Activated CD8-positive, alpha-beta T cell treated with anti-CD3 and anti-CD28 coated beads, Interleukin-2, amount 10 ng/mL, durations not matched to agents 7 days and 5 days (primary cell): ENCODE data around the gene AOPEP. TPM values are rescaled to one million over a fixed set of nuclear protein-coding genes. Genes with fewer than 3 reads are reported as not detected.

Source experiments
- ATAC-seq: fragments of 150-1000 bp; cut with Tn5 transposase; one replicate; pipeline ENCODE4 v1.10.0; 2021; ENCODE audit warnings: moderate library complexity
- CTCF ChIA-PET: fragments of 350-600 bp; sonication (Branson Sonifier 250); formaldehyde crosslinking; loops from one replicate; lab custom pipeline; 2021; ENCODE audit warnings: antibody characterized with exemption; lab: Charles Lee
- POLR2A ChIA-PET: fragments of 350-600 bp; sonication (Branson Sonifier 250); formaldehyde crosslinking; loops from one replicate; lab custom pipeline; 2021; ENCODE audit warnings: antibody characterized with exemption; lab: Charles Lee
- DNase-seq: peaks from one replicate; pipeline ENCODE4 v3.0.0-alpha.2; 2020
- H3K27ac Mint-ChIP-seq: one replicate; pipeline ENCODE4 v1.8.0; 2021; ENCODE audit warnings: mild to moderate bottlenecking, mixed read lengths
- H3K27me3 Mint-ChIP-seq: one replicate; pipeline ENCODE4 v1.8.0; 2021; ENCODE audit warnings: low read depth, mixed read lengths
- H3K36me3 Mint-ChIP-seq: one replicate; pipeline ENCODE4 v1.8.0; 2021; ENCODE audit warnings: low read depth, mixed read lengths
- H3K4me1 Mint-ChIP-seq: one replicate; pipeline ENCODE4 v1.8.0; 2021; ENCODE audit warnings: low read depth, mixed read lengths
- H3K4me3 Mint-ChIP-seq: one replicate; pipeline ENCODE4 v1.8.0; 2021; ENCODE audit warnings: mild to moderate bottlenecking, mixed read lengths
- H3K9me3 Mint-ChIP-seq: one replicate; pipeline ENCODE4 v1.8.0; 2022; ENCODE audit warnings: mixed read lengths; ENCODE audit not compliant: insufficient read depth
- total RNA-seq, 2 experiments: library from RNA; stranded (reverse); gene quantifications; one replicate each; pipeline ENCODE4 v1.2.3, GENCODE V29; 2021

Gene AOPEP
- total RNA-seq, 2 experiments from 2014 or later: 7.2 to 8.9 TPM

GRCh38 chr9:94899464-94900221, 173.1 kb downstream of the AOPEP start:
- Mint-ChIP-seq H3K9me3 (no peaks in the 10 kb centered on the region), H3K36me3 (no peaks in the 10 kb centered on the region), H3K4me1 (no peaks in the 10 kb centered on the region), H3K27ac (no peak overlapping the region), H3K27me3 (no peaks in the 10 kb centered on the region), H3K4me3 (no peak overlapping the region)
- ChIA-PET CTCF (no interaction called here), POLR2A (no interaction called here)
- ATAC-seq (no peak), DNase-seq (no peak)

- POLR2A ChIA-PET: no interaction called here
- DNase-seq: no peak
- no peaks in the 10 kb centered on the region for H3K27me3 Mint-ChIP-seq
- H3K36me3 Mint-ChIP-seq: no peaks in the 10 kb centered on the region
- no peak overlapping the region for H3K4me3 Mint-ChIP-seq
- H3K27ac Mint-ChIP-seq: no peak overlapping the region
- CTCF ChIA-PET: no interaction called here
- ATAC-seq: no peak
- H3K9me3 Mint-ChIP-seq: no peaks in the 10 kb centered on the region
- H3K4me1 Mint-ChIP-seq: no peaks in the 10 kb centered on the region
Observed at GRCh38 chr9:94900222-94901018, 173.9 kb downstream of the AOPEP start.

- Mint-ChIP-seq H3K4me3 (no peak overlapping the region), H3K27me3 (no peaks in the 10 kb centered on the region), H3K36me3 (no peaks in the 10 kb centered on the region), H3K27ac (no peak overlapping the region), H3K9me3 (no peaks in the 10 kb centered on the region), H3K4me1 (no peaks in the 10 kb centered on the region)
- DNase-seq: no peak
- CTCF ChIA-PET: no interaction called here
- POLR2A ChIA-PET: no interaction called here
- no peak for ATAC-seq
Observed at GRCh38 chr9:94901019-94901363, 174.5 kb downstream of the AOPEP start.

- no peak overlapping the region for H3K4me3 Mint-ChIP-seq
- no peaks in the 10 kb centered on the region for H3K27me3 Mint-ChIP-seq
- no peaks in the 10 kb centered on the region for H3K4me1 Mint-ChIP-seq
- CTCF ChIA-PET: interaction anchor here (0.6 kb wide), 1 partner anchor 221 kb away, joined by 3 read pairs; no protein-coding TSS in a partner anchor
- ATAC-seq: no peak
- no peaks in the 10 kb centered on the region for H3K36me3 Mint-ChIP-seq
- POLR2A ChIA-PET: no interaction called here
- DNase-seq: no peak
- H3K27ac Mint-ChIP-seq: no peak overlapping the region
- no peaks in the 10 kb centered on the region for H3K9me3 Mint-ChIP-seq
Observed at GRCh38 chr9:94903961-94904421, 177.5 kb downstream of the AOPEP start.

GRCh38 chr9:94904806-94905205, 178.3 kb downstream of the AOPEP start:
- no peak overlapping the region for H3K4me3 Mint-ChIP-seq
- ChIA-PET POLR2A (no interaction called here), CTCF (no interaction called here)
- ATAC-seq (no peak), DNase-seq (no peak)
- H3K27me3 Mint-ChIP-seq: no peaks in the 10 kb centered on the region
- H3K4me1 Mint-ChIP-seq: no peaks in the 10 kb centered on the region
- no peak overlapping the region for H3K27ac Mint-ChIP-seq
- H3K36me3 Mint-ChIP-seq: no peaks in the 10 kb centered on the region
- no peaks in the 10 kb centered on the region for H3K9me3 Mint-ChIP-seq

- Mint-ChIP-seq H3K4me3 (no peak overlapping the region), H3K27me3 (no peaks in the 10 kb centered on the region), H3K36me3 (no peaks in the 10 kb centered on the region), H3K9me3 (no peaks in the 10 kb centered on the region), H3K27ac (no peak overlapping the region), H3K4me1 (no peaks in the 10 kb centered on the region)
- ChIA-PET CTCF (no interaction called here), POLR2A (no interaction called here)
- DNase-seq: no peak
- no peak for ATAC-seq
Observed at GRCh38 chr9:94905606-94906005, 179.1 kb downstream of the AOPEP start.

- CTCF ChIA-PET: no interaction called here
- H3K9me3 Mint-ChIP-seq: no peaks in the 10 kb centered on the region
Observed at GRCh38 chr9:94906181-94906580, 179.7 kb downstream of the AOPEP start.

GRCh38 chr9:94906713-94907112, 180.2 kb downstream of the AOPEP start:
- ATAC-seq (no peak), DNase-seq (no peak)
- no peak overlapping the region for H3K4me3 Mint-ChIP-seq
- H3K9me3 Mint-ChIP-seq: no peaks in the 10 kb centered on the region
- no peak overlapping the region for H3K27ac Mint-ChIP-seq
- no peaks in the 10 kb centered on the region for H3K27me3 Mint-ChIP-seq
- no peaks in the 10 kb centered on the region for H3K4me1 Mint-ChIP-seq
- CTCF ChIA-PET: no interaction called here
- H3K36me3 Mint-ChIP-seq: no peaks in the 10 kb centered on the region
- POLR2A ChIA-PET: no interaction called here

More at GRCh38 chr9:94906181-94906580, 179.7 kb downstream of the AOPEP start:
- ATAC-seq: no peak
- H3K27ac Mint-ChIP-seq: no peak overlapping the region
- H3K4me3 Mint-ChIP-seq: no peak overlapping the region
- no peaks in the 10 kb centered on the region for H3K4me1 Mint-ChIP-seq
- no peaks in the 10 kb centered on the region for H3K36me3 Mint-ChIP-seq
- H3K27me3 Mint-ChIP-seq: no peaks in the 10 kb centered on the region
- DNase-seq: no peak
- POLR2A ChIA-PET: no interaction called here

- Mint-ChIP-seq H3K36me3 (no peaks in the 10 kb centered on the region), H3K4me3 (no peak overlapping the region), H3K27ac (no peak overlapping the region), H3K4me1 (no peaks in the 10 kb centered on the region), H3K27me3 (no peaks in the 10 kb centered on the region), H3K9me3 (no peaks in the 10 kb centered on the region)
- ChIA-PET CTCF (interaction anchor here (1.0 to 1.4 kb wide), 2 partner anchors 10 to 224 kb away, joined by 3 to 4 read pairs; no protein-coding TSS in a partner anchor), POLR2A (no interaction called here)
- ATAC-seq (no peak), DNase-seq (no peak)
Observed at GRCh38 chr9:94907264-94907936, 180.9 kb downstream of the AOPEP start.

GRCh38 chr9:94908011-94908563, 181.6 kb downstream of the AOPEP start:
- no peaks in the 10 kb centered on the region for H3K9me3 Mint-ChIP-seq
- no peak for DNase-seq
- H3K27me3 Mint-ChIP-seq: no peaks in the 10 kb centered on the region
- H3K4me3 Mint-ChIP-seq: no peak overlapping the region
- ChIA-PET POLR2A (no interaction called here), CTCF (interaction anchor here (1.0 to 1.4 kb wide), 2 partner anchors 9 to 223 kb away, joined by 3 to 4 read pairs; no protein-coding TSS in a partner anchor)
- no peak overlapping the region for H3K27ac Mint-ChIP-seq
- ATAC-seq: no peak
- H3K36me3 Mint-ChIP-seq: no peaks in the 10 kb centered on the region
- no peaks in the 10 kb centered on the region for H3K4me1 Mint-ChIP-seq

GRCh38 chr9:94908583-94909249, 182.2 kb downstream of the AOPEP start:
- H3K27ac Mint-ChIP-seq: no peak overlapping the region
- no peaks in the 10 kb centered on the region for H3K27me3 Mint-ChIP-seq
- POLR2A ChIA-PET: no interaction called here
- no peaks in the 10 kb centered on the region for H3K4me1 Mint-ChIP-seq
- no peaks in the 10 kb centered on the region for H3K36me3 Mint-ChIP-seq
- CTCF ChIA-PET: interaction anchor here (1.4 kb wide), 1 partner anchor 222 kb away, joined by 4 read pairs; no protein-coding TSS in a partner anchor
- H3K4me3 Mint-ChIP-seq: no peak overlapping the region
- no peak for DNase-seq
- H3K9me3 Mint-ChIP-seq: no peaks in the 10 kb centered on the region
- ATAC-seq: no peak
